Measurements from ENCODE around the gene LSM14A. TPM values are rescaled to one million over a fixed set of nuclear protein-coding genes. Genes with fewer than 3 reads are reported as not detected.
A peak's percentile ranks its signal among the peaks of the same experiment; 100 is the strongest.

The LSM14A gene
- total and polyA plus RNA-seq, 2 of the 13 experiments (the other 11 are each of a cell fraction or from before 2014, with no cell fraction given): 77.0 to 83.6 TPM

- TF ChIP-seq SOX6 (IDR thresholded peaks at IDR 0.05) (no peak), SOX6 (CRISPR knock-in tag; IDR thresholded peaks at IDR 0.05) (peak; percentile 69), ZSCAN30 (CRISPR knock-in tag; IDR thresholded peaks at IDR 0.05) (no peak), ZSCAN9 (CRISPR knock-in tag; IDR thresholded peaks at IDR 0.05; ENCODE audit: borderline replicate concordance) (peak; percentile 96), ZNF232 (CRISPR knock-in tag; IDR thresholded peaks at IDR 0.05; ENCODE audit: borderline replicate concordance) (peak; percentile 67; the same call in 1 of the 2 replicates), MTERF4 (CRISPR knock-in tag; IDR thresholded peaks at IDR 0.05) (no peak), JUN (CRISPR knock-in tag; IDR thresholded peaks at IDR 0.05) (no peak), PREB (CRISPR knock-in tag; IDR thresholded peaks at IDR 0.05) (0 out of 2 replicates have a peak, but pooled peaks have one; percentile 34), ZBTB1 (CRISPR knock-in tag; IDR thresholded peaks at IDR 0.05; ENCODE audit: borderline replicate concordance) (no peak), RBM22 (optimal IDR thresholded peaks at IDR 0.05; ENCODE audit: low read length) (peak; percentile 57), IRF2 (CRISPR knock-in tag; IDR thresholded peaks at IDR 0.05) (0 out of 2 replicates have a peak, but pooled peaks have one; percentile 31), ZNF674 (CRISPR knock-in tag; IDR thresholded peaks at IDR 0.05; ENCODE audit: low read depth) (no peak), ZNF788 (CRISPR knock-in tag; IDR thresholded peaks at IDR 0.05; ENCODE audit: borderline replicate concordance) (peak; percentile 44; the same call in 1 of the 2 replicates), ELF4 (CRISPR knock-in tag; IDR thresholded peaks at IDR 0.05; ENCODE audit: borderline replicate concordance) (no peak), NR2F6 (IDR thresholded peaks at IDR 0.05) (peak; percentile 79), NR2F6 (CRISPR knock-in tag; IDR thresholded peaks at IDR 0.05) (peak; percentile 81), IRX3 (CRISPR knock-in tag; IDR thresholded peaks at IDR 0.05; ENCODE audit: borderline replicate concordance, low read depth) (no peak; the same call in 1 of the 2 replicates), SIX4 (CRISPR knock-in tag; IDR thresholded peaks at IDR 0.05) (no peak)
- TF ChIP-seq, protein P1, sequence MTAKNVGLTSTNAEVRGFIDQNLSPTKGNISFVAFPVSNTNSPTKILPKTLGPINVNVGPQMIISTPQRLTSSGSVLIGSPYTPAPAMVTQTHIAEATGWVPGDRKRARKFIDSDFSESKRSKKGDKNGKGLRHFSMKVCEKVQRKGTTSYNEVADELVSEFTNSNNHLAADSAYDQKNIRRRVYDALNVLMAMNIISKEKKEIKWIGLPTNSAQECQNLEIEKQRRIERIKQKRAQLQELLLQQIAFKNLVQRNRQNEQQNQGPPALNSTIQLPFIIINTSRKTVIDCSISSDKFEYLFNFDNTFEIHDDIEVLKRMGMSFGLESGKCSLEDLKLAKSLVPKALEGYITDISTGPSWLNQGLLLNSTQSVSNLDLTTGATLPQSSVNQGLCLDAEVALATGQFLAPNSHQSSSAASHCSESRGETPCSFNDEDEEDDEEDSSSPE (CRISPR knock-in tag; IDR thresholded peaks at IDR 0.05): peak; percentile 78
- TF ChIP-seq, protein P2, sequence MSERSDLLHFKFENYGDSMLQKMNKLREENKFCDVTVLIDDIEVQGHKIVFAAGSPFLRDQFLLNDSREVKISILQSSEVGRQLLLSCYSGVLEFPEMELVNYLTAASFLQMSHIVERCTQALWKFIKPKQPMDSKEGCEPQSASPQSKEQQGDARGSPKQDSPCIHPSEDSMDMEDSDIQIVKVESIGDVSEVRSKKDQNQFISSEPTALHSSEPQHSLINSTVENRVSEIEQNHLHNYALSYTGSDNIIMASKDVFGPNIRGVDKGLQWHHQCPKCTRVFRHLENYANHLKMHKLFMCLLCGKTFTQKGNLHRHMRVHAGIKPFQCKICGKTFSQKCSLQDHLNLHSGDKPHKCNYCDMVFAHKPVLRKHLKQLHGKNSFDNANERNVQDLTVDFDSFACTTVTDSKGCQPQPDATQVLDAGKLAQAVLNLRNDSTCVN (CRISPR knock-in tag; IDR thresholded peaks at IDR 0.05; ENCODE audit: borderline replicate concordance): peak; percentile 77; the same call in 1 of the 2 replicates
- TF ChIP-seq, protein P3, sequence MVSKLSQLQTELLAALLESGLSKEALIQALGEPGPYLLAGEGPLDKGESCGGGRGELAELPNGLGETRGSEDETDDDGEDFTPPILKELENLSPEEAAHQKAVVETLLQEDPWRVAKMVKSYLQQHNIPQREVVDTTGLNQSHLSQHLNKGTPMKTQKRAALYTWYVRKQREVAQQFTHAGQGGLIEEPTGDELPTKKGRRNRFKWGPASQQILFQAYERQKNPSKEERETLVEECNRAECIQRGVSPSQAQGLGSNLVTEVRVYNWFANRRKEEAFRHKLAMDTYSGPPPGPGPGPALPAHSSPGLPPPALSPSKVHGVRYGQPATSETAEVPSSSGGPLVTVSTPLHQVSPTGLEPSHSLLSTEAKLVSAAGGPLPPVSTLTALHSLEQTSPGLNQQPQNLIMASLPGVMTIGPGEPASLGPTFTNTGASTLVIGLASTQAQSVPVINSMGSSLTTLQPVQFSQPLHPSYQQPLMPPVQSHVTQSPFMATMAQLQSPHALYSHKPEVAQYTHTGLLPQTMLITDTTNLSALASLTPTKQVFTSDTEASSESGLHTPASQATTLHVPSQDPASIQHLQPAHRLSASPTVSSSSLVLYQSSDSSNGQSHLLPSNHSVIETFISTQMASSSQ (IDR thresholded peaks at IDR 0.05; ENCODE audit: low read depth): no peak
- TF ChIP-seq, protein P3 (CRISPR knock-in tag; IDR thresholded peaks at IDR 0.05; ENCODE audit: borderline replicate concordance): no peak
These were observed 1.1 kb downstream of the LSM14A start (continued) for GRCh38 chr19:34173193-34173956.
